HG03457 (cell line): ENCODE data around the gene SRSF8.
A peak's percentile ranks its signal among the peaks of the same experiment; 100 is the strongest.
"Not testable (repeated sequence)": the region's sequence is repeated elsewhere in the genome, so short reads cannot be mapped to it uniquely, and the experiment has no call there.

ENCODE experiments used
- ATAC-seq: cut with Tn5 transposase; IDR thresholded peaks from one replicate; pipeline ENCODE4 v1.9.1; 2021; ENCODE audit warnings: moderate number of reproducible peaks; ENCODE audit not compliant: unreplicated experiment

SRSF8 gene

DNA sequence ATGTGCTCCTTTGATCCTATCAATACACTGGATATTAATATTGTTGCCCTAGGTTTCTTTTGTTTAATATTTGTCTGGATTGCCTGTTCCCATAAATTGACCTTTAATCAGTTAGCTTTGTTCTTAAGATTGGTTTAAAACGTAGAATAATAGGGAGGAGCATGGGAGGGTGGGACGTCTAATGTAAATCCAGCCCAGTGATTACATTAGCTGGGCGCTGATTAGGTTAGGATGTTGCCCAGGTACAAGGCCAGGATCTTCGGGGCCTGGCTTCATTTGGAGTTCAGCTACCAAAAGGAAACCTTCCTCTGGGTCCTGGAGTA, at the start of gene SRSF8:
TSS of gene SRSF8 (plus strand) at position 204 of the 323 bp plus-strand sequence. CDS start 308 bp downstream, outside the sequence.
- peak; percentile 34 for ATAC-seq

DNA sequence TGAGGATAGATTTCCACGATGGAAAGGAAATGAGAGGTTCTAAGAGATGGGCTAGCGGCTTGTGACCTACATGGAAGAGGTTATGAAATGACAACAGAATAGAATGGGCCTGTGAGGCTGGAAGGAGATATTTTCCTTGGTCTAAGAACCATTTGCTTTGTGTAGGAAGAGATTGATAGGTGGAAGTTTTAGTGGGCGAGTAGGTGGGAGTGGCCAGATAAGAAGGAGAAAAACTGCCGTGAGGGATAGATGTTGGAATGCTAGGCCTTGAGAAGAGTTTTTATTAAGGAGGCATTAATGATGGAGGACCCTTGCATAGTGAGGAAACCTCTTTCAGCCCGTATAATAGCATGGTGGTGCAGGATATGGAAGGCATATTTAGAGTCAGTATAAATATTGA, 45.3 kb upstream of the SRSF8 start:
- not testable (repeated sequence) for ATAC-seq

GRCh38 chr11:95024958-95025357, 41.8 kb upstream of the SRSF8 start, which contains the start of gene KDM4E:
Gene KDM4E (plus strand): TSS chr11:95025258. CDS start chr11:95025558, 300 bp downstream.
- no peak for ATAC-seq

DNA sequence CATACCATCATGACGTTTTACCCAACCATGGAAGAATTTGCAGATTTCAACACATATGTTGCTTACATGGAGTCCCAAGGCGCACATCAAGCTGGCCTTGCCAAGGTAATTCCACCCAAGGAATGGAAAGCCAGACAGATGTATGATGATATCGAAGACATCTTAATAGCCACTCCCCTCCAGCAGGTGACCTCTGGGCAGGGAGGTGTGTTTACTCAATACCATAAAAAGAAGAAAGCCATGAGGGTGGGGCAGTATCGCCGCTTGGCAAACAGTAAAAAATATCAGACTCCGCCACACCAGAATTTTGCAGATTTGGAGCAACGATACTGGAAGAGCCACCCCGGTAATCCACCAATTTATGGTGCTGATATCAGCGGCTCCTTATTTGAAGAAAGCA, 41.1 kb upstream of the SRSF8 start:
- not testable (repeated sequence) for ATAC-seq

DNA sequence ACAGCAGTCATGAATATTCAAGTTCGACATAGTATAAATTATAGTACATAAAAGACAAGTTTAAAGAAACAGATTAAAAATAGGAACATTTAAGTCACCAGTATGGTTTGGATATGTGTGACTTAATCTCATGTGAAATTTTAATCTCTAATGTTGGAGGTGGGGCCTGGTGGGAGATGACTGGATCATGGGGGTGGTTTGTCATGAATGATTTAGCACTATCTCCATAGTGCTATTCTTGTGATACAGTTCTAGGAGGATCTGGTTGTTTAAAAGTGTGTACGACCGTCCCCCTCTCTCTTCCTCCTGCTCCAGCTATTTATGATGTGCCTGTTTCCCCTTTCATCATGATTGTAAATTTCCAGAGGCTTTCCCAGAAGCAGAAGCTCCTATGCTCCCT, 38.4 kb upstream of the SRSF8 start:
- ATAC-seq, result no peak

DNA sequence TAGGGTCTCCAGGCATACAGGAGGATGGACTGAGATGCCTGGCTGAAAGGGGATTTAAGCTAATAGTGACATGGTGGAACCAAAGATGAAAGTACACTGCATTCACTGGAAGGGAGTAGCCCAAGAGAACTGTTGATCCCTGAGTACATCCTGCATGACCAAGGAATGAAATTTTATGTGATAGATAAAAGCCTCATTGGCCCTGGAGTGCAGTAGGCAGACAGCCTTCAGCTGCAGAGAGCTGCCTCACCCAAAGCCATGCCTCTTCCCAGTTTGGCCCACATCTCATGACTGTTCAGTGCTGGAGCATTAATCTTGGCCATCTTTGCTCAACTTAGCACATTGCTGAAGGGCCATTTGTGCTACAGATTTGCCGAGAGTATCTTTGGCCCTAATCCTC, 33.7 kb upstream of the SRSF8 start:
- ATAC-seq, result no peak

DNA sequence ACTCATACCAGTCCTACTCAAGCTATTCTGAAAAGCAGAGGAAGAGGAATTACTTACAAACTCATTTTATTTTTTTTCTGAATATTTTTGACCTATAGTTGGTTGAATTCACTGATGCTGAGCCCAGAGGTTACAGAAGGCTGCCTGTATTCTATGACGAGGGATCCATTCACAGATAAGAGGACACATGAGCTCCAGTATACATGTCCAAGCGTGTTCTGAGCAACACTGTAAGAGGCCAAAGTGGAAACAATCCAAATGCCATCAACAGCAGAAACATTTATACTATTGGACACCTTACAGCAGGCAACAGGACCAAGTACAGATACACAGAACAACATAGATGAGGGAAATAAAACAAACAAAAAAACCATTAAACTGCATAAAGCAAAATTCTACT, 31.4 kb upstream of the SRSF8 start:
- no peak for ATAC-seq

- not testable (repeated sequence) for ATAC-seq
Measured at GRCh38 chr11:95037356-95038035, 29.2 kb upstream of the SRSF8 start.

DNA sequence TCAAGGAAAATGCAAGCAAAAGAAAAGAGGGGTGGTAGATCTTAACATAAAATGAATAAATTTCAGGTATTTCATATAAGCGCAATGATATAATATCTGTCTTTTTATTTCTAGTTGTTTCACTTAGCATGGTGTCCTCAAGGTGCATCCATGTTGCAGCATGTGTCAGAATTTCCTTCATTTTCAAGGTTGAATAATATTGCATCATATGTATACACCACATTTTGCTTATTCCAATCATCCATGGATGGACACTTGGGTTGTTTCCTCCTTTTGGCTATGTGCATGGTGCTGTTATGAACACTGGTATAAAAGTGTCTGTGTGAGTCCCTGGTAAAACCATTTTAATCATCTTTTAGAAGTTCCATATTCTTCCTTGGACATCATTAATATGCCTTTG, 24.5 kb upstream of the SRSF8 start:
- ATAC-seq, result no peak

GRCh38 chr11:95042906-95043305, 23.8 kb upstream of the SRSF8 start:
- ATAC-seq, result no peak

DNA sequence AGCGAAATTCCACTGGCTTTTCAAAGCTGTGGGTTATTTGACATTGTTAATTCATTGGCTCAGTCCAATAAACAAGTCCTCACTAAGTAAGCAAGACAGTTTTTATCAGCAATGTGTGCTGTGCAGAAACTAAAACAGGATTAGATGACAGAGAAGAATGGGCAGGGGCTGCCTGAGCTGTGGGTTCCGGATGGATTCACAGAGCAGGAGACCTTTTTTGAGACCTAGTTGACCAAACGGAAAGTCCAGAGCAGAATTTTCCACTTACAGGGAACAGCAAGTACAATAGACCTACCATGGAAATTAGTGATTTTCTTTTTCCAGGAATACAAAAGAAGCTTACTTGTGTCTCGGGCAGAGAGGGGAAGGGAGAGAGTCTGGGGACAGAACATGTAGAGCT, 22.7 kb upstream of the SRSF8 start:
- ATAC-seq, result no peak

DNA sequence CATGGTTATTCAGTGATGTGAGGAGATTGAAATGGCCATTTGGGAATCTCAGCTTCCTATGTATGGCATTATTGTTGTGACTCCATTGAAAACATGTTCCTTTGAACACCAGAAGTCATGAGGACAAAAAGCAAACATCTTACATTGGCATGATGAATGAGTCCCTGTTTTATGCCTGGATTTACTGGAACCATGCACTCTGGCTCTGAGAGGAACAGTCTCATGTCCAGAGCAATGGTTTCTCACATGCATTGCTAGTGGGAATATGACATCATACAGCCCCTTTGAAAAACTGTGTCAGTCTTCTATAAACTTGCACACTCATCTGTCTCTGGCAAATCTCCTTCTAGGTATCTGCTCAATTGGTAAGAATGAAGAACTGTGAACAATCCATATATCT, 20.9 kb upstream of the SRSF8 start:
- ATAC-seq, result no peak

DNA sequence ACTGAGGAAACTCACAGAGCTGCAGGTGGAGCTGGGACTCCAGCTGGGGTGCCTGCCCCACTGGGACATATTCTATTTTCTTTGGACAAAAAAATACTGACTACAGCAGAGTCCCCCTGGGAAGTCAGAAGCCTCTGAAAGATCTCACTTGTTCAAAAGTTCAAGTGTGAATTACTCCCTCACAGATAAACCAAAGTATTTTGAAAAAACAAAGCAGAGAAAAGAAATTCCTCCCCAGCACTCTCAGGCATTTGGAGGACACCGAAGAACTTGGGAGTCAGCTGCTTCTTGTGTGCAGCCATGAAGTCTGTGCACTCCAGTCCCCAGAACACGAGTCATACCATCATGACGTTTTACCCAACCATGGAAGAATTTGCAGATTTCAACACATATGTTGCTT, 17.6 kb upstream of the SRSF8 start, which contains the start of gene KDM4F:
TSS of gene KDM4F (plus strand) at position 301 of the 400 bp plus-strand sequence.
- ATAC-seq, result not testable (repeated sequence)

GRCh38 chr11:95050595-95051202, 16.0 kb upstream of the SRSF8 start:
- ATAC-seq, result no peak

GRCh38 chr11:95054356-95054755, 12.4 kb upstream of the SRSF8 start:
- ATAC-seq, result no peak

DNA sequence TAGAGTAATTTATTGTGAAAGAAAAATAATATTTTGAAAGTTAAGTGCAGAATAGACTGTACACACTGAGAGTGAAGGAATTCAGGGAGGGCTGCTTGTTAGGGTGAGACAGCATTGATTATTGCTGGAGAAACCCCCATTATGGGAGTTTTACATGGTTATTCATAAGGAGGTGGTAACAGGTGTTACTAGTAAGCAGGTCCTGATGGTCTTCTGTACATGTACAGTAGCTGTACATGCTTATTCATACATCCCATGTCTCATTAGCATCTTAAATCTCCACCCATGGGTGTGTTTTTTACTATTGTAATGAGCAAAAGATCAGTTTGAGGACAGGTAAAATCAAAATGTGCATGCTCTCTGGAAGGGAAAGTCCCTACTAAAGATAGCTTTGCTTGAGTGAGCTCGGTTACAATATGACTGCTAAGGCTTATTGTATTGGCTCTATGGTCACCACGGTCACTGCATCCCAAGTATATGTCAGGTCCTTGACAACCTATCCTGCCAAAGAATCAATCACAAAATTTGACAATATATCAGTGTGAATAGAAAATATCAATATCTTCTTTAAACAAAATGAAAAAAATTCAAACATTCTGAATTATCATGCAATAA, 11.3 kb upstream of the SRSF8 start:
- peak; percentile 93 for ATAC-seq

GRCh38 chr11:95057959-95058358, 8.8 kb upstream of the SRSF8 start:
- ATAC-seq, result no peak

GRCh38 chr11:95058621-95059020, 8.1 kb upstream of the SRSF8 start:
- ATAC-seq, result no peak

DNA sequence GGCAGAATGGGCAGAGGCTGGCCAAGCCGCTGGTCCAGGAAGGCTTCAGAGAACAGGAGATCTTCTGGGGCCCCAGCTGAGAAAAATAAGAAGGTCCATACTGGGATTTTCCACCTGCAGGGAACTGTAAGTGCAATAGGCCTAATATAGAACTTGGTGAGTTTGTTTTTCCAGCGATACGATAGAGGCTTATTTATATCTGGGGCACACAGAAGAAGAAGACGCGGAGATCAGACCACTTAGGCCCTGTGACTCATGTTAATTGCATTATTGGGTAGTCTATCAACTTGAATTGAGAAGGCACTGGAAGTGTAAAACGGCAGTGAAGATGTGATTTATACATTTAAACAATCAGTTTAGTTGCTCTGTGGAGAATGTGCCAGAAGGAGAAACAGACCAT, 7.7 kb upstream of the SRSF8 start:
- ATAC-seq, result no peak

GRCh38 chr11:95065336-95065735, 1.4 kb upstream of the SRSF8 start:
- ATAC-seq, result no peak

- peak; percentile 50 for ATAC-seq
Measured at GRCh38 chr11:95067039-95067840, 521 bp downstream of the SRSF8 start.
